GM18511 (cell line): ENCODE data around the gene HOXD3.

Experiments used
- ATAC-seq: cut with Tn5 transposase; IDR thresholded peaks from one replicate; pipeline ENCODE4 v1.9.1; 2021; ENCODE audit warnings: mild to moderate bottlenecking, moderate library complexity; ENCODE audit not compliant: unreplicated experiment

HOXD3 gene

GRCh38 chr2:176156807-176157498 is at the start of gene HOXD3:
Gene HOXD3, plus strand, starts transcription at chr2:176157307. Its CDS starts 11,808 bp downstream, at chr2:176169115.
- ATAC-seq: no peak

- no peak for ATAC-seq
These were observed 49.4 kb upstream of the HOXD3 start for GRCh38 chr2:176107731-176108181.

- ATAC-seq: no peak
These were observed 47.8 kb upstream of the HOXD3 start for GRCh38 chr2:176109192-176109901.

GRCh38 chr2:176109946-176110345 is 47.2 kb upstream of the HOXD3 start:
- ATAC-seq: no peak

- no peak for ATAC-seq
These were observed 46.4 kb upstream of the HOXD3 start for GRCh38 chr2:176110415-176111308.

- ATAC-seq: no peak
These were observed 45.8 kb upstream of the HOXD3 start for GRCh38 chr2:176111309-176111663.

GRCh38 chr2:176111846-176112374 is 45.2 kb upstream of the HOXD3 start:
- no peak for ATAC-seq

GRCh38 chr2:176112375-176113302 is 44.5 kb upstream of the HOXD3 start:
- ATAC-seq: no peak

- no peak for ATAC-seq
These were observed 42.8 kb upstream of the HOXD3 start for GRCh38 chr2:176114120-176114929.

- ATAC-seq: no peak
These were observed 42.0 kb upstream of the HOXD3 start for GRCh38 chr2:176114930-176115625.

- no peak for ATAC-seq
These were observed 41.0 kb upstream of the HOXD3 start, which contains the start of gene HOXD10 for GRCh38 chr2:176115883-176116813. Gene HOXD10, plus strand, starts transcription at chr2:176116778. Its CDS starts 56 bp downstream, at chr2:176116834.

- ATAC-seq: no peak
These were observed 39.8 kb upstream of the HOXD3 start for GRCh38 chr2:176117162-176117822.

GRCh38 chr2:176117823-176118371 is 39.2 kb upstream of the HOXD3 start:
- ATAC-seq: no peak

GRCh38 chr2:176118601-176119339 is 38.3 kb upstream of the HOXD3 start:
- no peak for ATAC-seq

- ATAC-seq: no peak
These were observed 36.5 kb upstream of the HOXD3 start for GRCh38 chr2:176120364-176121189.
